HepG2 (cell line): Measurements from ENCODE around the gene SLFN11. TPM values are rescaled to one million over a fixed set of nuclear protein-coding genes. Genes with fewer than 3 reads are reported as not detected.
A peak's percentile ranks its signal among the peaks of the same experiment; 100 is the strongest.

ENCODE experiments used
- ATAC-seq: fragments of 200-7000 bp; cut with Tn5 transposase; 3 replicates; pipeline ENCODE4 v1.9.1; 2020; ENCODE audit warnings: mild to moderate bottlenecking, moderate library complexity
- BruUV-seq: library from RNA; stranded (reverse); fragments of 400-500 nt; replicated peaks from 2 replicates; lab custom pipeline; 2021; lab: Mats Ljungman, UMichigan
- CTCF ChIA-PET: fragments of 300-600 bp; formaldehyde crosslinking; extraction: SDS; loops from one replicate; lab custom pipeline; 2021; ENCODE audit warnings: low total read pairs, inconsistent platforms, low intra/inter-chr PET ratio; lab: Yijun Ruan, JAX
- POLR2A ChIA-PET: fragments of 350-600 bp; sonication (Branson Sonifier 250); formaldehyde crosslinking; loops from one replicate; lab custom pipeline; 2020; ENCODE audit warnings: antibody characterized with exemption, inconsistent platforms; lab: Yijun Ruan, JAX
- DNase-seq: peaks from one replicate; pipeline ENCODE4 v3.0.0-alpha.2; 2015; ENCODE audit warnings: low spot score
- FAIRE-seq: peaks from 3 replicates; lab custom pipeline; 2011; peaks lifted over from hg19 to GRCh38; lab: Jason Lieb, UNC
- H2AFZ ChIP-seq: one replicate; pipeline ENCODE4 v1.6.1; 2011; ENCODE audit warnings: low read length, inconsistent platforms
- H3K27ac ChIP-seq: fragments of 300-600 bp; 3 replicates; pipeline ENCODE4 v1.8.0; 2011; ENCODE audit warnings: mixed run types, mild to moderate bottlenecking, mixed read lengths, low read length, inconsistent platforms; ENCODE audit not compliant: insufficient read depth; ENCODE audit errors: extremely low read length
- H3K27me3 ChIP-seq, 2 experiments: fragments of 200-600 bp in 1 of 2; 2 replicates in 1 of 2; 3 replicates in 1 of 2; pipeline versions ENCODE4 v1.6.0 to v1.8.0; 2011; ENCODE audit warnings: low read length in 2 of 2, mild to moderate bottlenecking in 2 of 2, moderate library complexity in 2 of 2, inconsistent platforms in 1 of 2; ENCODE audit not compliant: insufficient read depth in 2 of 2, control insufficient read depth in 1 of 2
- H3K36me3 ChIP-seq, 2 experiments: fragments of 200-600 bp in 1 of 2; replicated peaks in 1 of 2; 2 replicates in 1 of 2; 3 replicates in 1 of 2; pipeline versions ENCODE4 v1.5.1 to v1.8.0; 2011; ENCODE audit warnings: low read length in 2 of 2, inconsistent platforms in 1 of 2; ENCODE audit not compliant: insufficient read depth in 2 of 2, control insufficient read depth in 1 of 2
- H3K4me1 ChIP-seq: 2 replicates; pipeline ENCODE4 v1.5.1; 2012; ENCODE audit warnings: low read length, inconsistent platforms; ENCODE audit not compliant: insufficient read depth
- H3K4me2 ChIP-seq: 2 replicates; pipeline ENCODE4 v1.6.0; 2011; ENCODE audit warnings: low read depth, low read length, inconsistent platforms
- H3K4me3 ChIP-seq, 3 experiments: fragments of 200-600 bp in 1 of 3; sonication (generic), shearing (Covaris generic) in 1 of 3; replicated peaks in 1 of 3; 2 replicates each; pipeline ENCODE4 v1.5.1; 2011 to 2016; ENCODE audit warnings: low read length in 3 of 3, inconsistent platforms in 2 of 3, low read depth in 2 of 3, mild to moderate bottlenecking in 2 of 3, control low read depth in 1 of 3, mixed read lengths in 1 of 3; ENCODE audit not compliant: insufficient read depth in 1 of 3
- H3K79me2 ChIP-seq: one replicate; pipeline ENCODE4 v1.6.1; 2011; ENCODE audit warnings: low read length, inconsistent platforms; ENCODE audit not compliant: insufficient read depth
- H3K9ac ChIP-seq: 2 replicates; pipeline ENCODE4 v1.6.0; 2011; ENCODE audit warnings: mild to moderate bottlenecking, low read depth, low read length, inconsistent platforms; ENCODE audit not compliant: insufficient read depth
- H3K9me3 ChIP-seq: 2 replicates; pipeline ENCODE4 v1.5.1; 2012; ENCODE audit warnings: mild to moderate bottlenecking, low read length
- H4K20me1 ChIP-seq: 2 replicates; pipeline ENCODE4 v1.6.0; 2011; ENCODE audit warnings: inconsistent platforms, mild to moderate bottlenecking, low read length, moderate library complexity; ENCODE audit not compliant: insufficient read depth
- AKAP8 ChIP-seq: sonication (generic); formaldehyde crosslinking; IDR thresholded peaks from 2 replicates; pipeline ENCODE4 v1.5.1; 2020; ENCODE audit warnings: mild to moderate bottlenecking, missing genetic modification reagents
- GLI4 ChIP-seq: sonication (generic); formaldehyde crosslinking; IDR thresholded peaks from 2 replicates; pipeline ENCODE4 v1.5.1; 2020; ENCODE audit warnings: missing genetic modification reagents, mild to moderate bottlenecking, moderate library complexity, borderline replicate concordance
- HES4 ChIP-seq: sonication (generic); formaldehyde crosslinking; IDR thresholded peaks from 2 replicates; pipeline ENCODE4 v1.9.0; 2021; ENCODE audit warnings: mild to moderate bottlenecking, missing genetic modification reagents, borderline replicate concordance
- HNRNPLL ChIP-seq: fragments of 200-400 bp; formaldehyde crosslinking; IDR thresholded peaks from 2 replicates; pipeline ENCODE4 v1.6.1; 2017; ENCODE audit warnings: mild to moderate bottlenecking, low read depth, low read length; ENCODE audit not compliant: poor library complexity, severe bottlenecking
- KLF11 ChIP-seq: IDR thresholded peaks from 2 replicates; pipeline ENCODE4 v1.6.1; 2016; ENCODE audit warnings: missing compliant biosample characterization
- MLLT10 ChIP-seq: sonication (generic); formaldehyde crosslinking; IDR thresholded peaks from 2 replicates; pipeline ENCODE4 v1.4.0; 2020; ENCODE audit warnings: missing genetic modification reagents
- NFIB ChIP-seq: sonication (generic); formaldehyde crosslinking; IDR thresholded peaks from 2 replicates; pipeline ENCODE4 v1.9.0; 2021; ENCODE audit warnings: missing genetic modification reagents, mild to moderate bottlenecking, borderline replicate concordance
- NKX3-1 ChIP-seq: sonication (generic); formaldehyde crosslinking; IDR thresholded peaks from 2 replicates; pipeline ENCODE4 v1.5.0; 2020; ENCODE audit warnings: missing genetic modification reagents
- RAD51 ChIP-seq: fragments of 450-650 bp; IDR thresholded peaks from 2 replicates; pipeline ENCODE4 v1.6.1; 2016; ENCODE audit warnings: borderline replicate concordance
- SCMH1 ChIP-seq: sonication (generic); formaldehyde crosslinking; IDR thresholded peaks from 2 replicates; pipeline ENCODE4 v1.9.0; 2021; ENCODE audit warnings: missing genetic modification reagents, mild to moderate bottlenecking, borderline replicate concordance
- SNAI1 ChIP-seq: sonication (generic); formaldehyde crosslinking; IDR thresholded peaks from 2 replicates; pipeline ENCODE4 v1.5.0; 2020; ENCODE audit warnings: mild to moderate bottlenecking, missing genetic modification reagents, borderline replicate concordance
- ZNF10 ChIP-seq: sonication (generic); formaldehyde crosslinking; IDR thresholded peaks from 2 replicates; pipeline ENCODE4 v1.4.0; 2020; ENCODE audit warnings: mild to moderate bottlenecking, low read depth, missing genetic modification reagents, borderline replicate concordance
- ZNF160 ChIP-seq: sonication (generic); formaldehyde crosslinking; IDR thresholded peaks from 2 replicates; pipeline ENCODE4 v1.8.0; 2022; ENCODE audit warnings: mild to moderate bottlenecking, inconsistent platforms, missing genetic modification reagents
- ZNF232 ChIP-seq: sonication (generic); formaldehyde crosslinking; IDR thresholded peaks from 2 replicates; pipeline ENCODE4 v1.4.0; 2020; ENCODE audit warnings: missing genetic modification reagents, borderline replicate concordance
- WGBS: methylation state at CpG from one replicate; pipeline ENCODE4 v1.1.6; 2017; ENCODE audit warnings: low lambda C conversion rate; 5-methylcytosine and 5-hydroxymethylcytosine counted together
- in situ Hi-C: cut with HindIII; loops from 2 replicates; pipeline ENCODE4 v1.10.0; 2017; ENCODE audit warnings: low pct_unique_long_range_greater_than_20kb; ENCODE audit not compliant: extremely low pct_ligation_motif_present
- intact Hi-C: fragments of 100-400 bp; cut with micrococcal nuclease; formaldehyde crosslinking; loops from one replicate; pipeline ENCODE4 v1.10.0; 2022; ENCODE audit not compliant: unreplicated experiment
- polyA plus RNA-seq, 8 experiments: library from polyadenylated mRNA; depleted of rRNA in 3 of 8; stranded (reverse) in 7 of 8; unstranded in 1 of 8; fragments of >200 nt; fragmentation: Illumina TruSeq in 4 of 8; extraction: Trizol in 4 of 8; gene quantifications; 2 replicates each; pipeline versions ENCODE4 v1.2.1 to v1.2.3, GENCODE V29; 2011 to 2016; ENCODE audit warnings: low read depth in 4 of 8, missing spikeins in 1 of 8, mixed read lengths in 1 of 8; ENCODE audit not compliant: insufficient read depth in 1 of 8
- total RNA-seq, 5 experiments: library from RNA; depleted of rRNA; stranded (reverse); fragments of >200 nt; fragmentation: Illumina TruSeq; extraction: Trizol; gene quantifications; 2 replicates each; pipeline ENCODE4 v1.2.3, GENCODE V29; 2016; ENCODE audit warnings: low read depth in 1 of 5

The SLFN11 gene
- total and polyA plus RNA-seq, 2 of the 13 experiments (the other 11 are each of a cell fraction or from before 2014, with no cell fraction given): not detected

DNA sequence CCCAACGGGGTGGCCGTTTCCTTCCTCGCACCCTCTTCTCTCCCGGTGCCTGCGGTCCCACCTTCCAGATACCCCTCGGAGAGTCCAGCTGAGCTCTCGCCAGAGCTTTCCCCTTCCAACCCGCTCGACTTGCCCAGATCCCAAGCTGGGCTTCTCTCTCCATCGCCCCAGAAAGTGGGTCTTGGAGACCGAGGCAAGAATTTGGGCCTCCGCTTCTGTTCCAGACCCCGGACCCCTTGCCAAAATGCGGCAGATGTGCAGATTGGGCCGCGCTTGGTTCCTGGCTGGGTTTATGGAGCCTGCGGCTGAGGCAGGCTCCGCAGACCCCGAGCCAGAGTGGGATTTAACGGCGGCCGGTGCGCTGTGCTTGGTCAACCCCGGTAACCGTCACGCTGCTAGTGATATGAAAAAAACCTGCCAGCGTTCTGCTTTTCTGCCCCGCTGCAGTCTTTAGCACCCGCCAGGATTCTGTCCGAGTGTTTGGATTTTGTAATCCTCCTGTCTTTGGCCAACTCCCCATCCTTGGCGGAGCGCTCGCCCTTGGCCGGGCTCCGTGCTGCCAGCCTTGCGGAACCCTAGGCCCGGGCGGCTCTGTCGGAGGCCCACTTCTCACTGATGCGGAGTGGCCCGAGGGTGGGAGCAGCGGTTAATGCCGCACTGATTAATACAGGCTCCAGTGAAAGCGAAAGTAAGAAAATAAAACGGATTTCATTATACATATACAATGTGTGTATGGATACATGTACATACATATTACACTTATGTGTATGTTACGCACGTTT is 754 bp upstream of the SLFN11 start:
- Histone ChIP-seq H3K36me3 (no peaks in the 10 kb centered on the region), H4K20me1 (no peaks in the 10 kb centered on the region), H3K79me2 (no peaks in the 10 kb centered on the region), H3K27me3 (peaks cover 7 to 28% of the 10 kb centered on the region in 2 experiments; a peak in 4 of 5 replicates), H3K9ac (no peak overlapping the region), H2AFZ (no peak overlapping the region), H3K4me1 (no peaks in the 10 kb centered on the region), H3K9me3 (no peaks in the 10 kb centered on the region), H3K4me2 (peak overlapping the region; percentile 57), H3K27ac (no peak overlapping the region), H3K4me3 (peak overlapping the region in 1 of 3 experiments; percentile 13; a peak in 3 of 6 replicates)
- DNase-seq (no peak), FAIRE-seq (no peak), ATAC-seq (no peak; the same call in 2 of the 3 replicates)
- TF ChIP-seq AKAP8 (CRISPR knock-in tag) (no peak), RAD51 (no peak), ZNF10 (CRISPR knock-in tag) (no peak), HES4 (CRISPR knock-in tag) (no peak), SNAI1 (CRISPR knock-in tag) (no peak), HNRNPLL (peak; percentile 41)
- ChIA-PET CTCF (no interaction called here), POLR2A (no interaction called here)
- 31% methylated on average over 35 of the region's 47 CpGs for WGBS
- intact Hi-C loops: no loop called here
- in situ Hi-C loops: no loop called here
- no TSS peak for BruUV-seq

DNA sequence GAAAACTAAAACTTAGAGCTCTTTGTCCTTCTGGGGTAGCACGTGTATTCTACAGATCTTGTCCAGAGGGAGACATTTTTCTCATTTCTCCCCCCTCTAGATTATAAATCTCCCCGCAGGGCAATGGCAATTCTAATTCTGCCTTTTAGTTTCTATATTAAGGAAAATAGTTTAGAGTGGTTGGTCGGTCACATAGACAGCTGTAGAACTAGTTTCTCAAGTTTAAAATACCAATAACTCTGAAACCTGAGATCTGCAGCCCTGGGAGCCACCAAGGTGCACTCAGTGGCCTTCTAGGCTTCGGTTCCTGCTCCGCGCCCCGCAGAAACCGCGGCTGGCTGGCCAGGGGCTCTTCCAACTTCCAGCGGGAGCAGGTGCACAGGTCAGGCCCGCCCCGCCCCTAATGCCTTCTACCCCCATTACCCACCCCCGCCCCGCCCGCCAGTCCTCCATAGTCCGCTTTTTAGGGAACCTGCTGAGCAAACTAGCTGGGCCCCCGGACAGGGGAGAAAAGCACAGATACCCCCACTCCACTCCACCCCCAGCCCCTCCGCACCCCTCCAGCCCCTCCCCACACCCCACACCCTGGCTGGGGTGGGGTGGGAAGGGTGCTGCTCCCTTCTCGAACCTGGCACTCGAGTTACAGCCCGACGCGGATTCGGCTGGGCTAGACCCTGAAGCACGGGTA is 431 bp downstream of the SLFN11 start:
- CTCF ChIA-PET: no interaction called here
- H2AFZ ChIP-seq: no peak overlapping the region

More for the DNA sequence above, 431 bp downstream of the SLFN11 start:
- POLR2A ChIA-PET: no interaction called here
- no peak for TF ChIP-seq SCMH1 (CRISPR knock-in tag)
- TF ChIP-seq NKX3-1 (CRISPR knock-in tag): no peak
- TF ChIP-seq ZNF160 (CRISPR knock-in tag): no peak
- no peak for TF ChIP-seq KLF11 (CRISPR knock-in tag)
- no peak for TF ChIP-seq GLI4 (CRISPR knock-in tag)
- no peak for TF ChIP-seq ZNF232 (CRISPR knock-in tag)
- no peak for TF ChIP-seq NFIB (CRISPR knock-in tag)
- no peak for TF ChIP-seq MLLT10 (CRISPR knock-in tag)
- TF ChIP-seq, all 625 proteins: peak for 0
- Histone ChIP-seq H3K27ac (no peak overlapping the region), H3K36me3 (no peaks in the 10 kb centered on the region), H3K9ac (no peak overlapping the region), H3K4me2 (no peak overlapping the region), H3K4me1 (no peaks in the 10 kb centered on the region), H4K20me1 (no peaks in the 10 kb centered on the region), H3K9me3 (no peaks in the 10 kb centered on the region), H3K79me2 (no peaks in the 10 kb centered on the region), H3K27me3 (peaks cover 7 to 28% of the 10 kb centered on the region in 2 experiments; a peak in 4 of 5 replicates), H3K4me3 (no peak overlapping the region)
- FAIRE-seq: no peak
- WGBS: 52% methylated on average over 9 of the region's 25 CpGs
- BruUV-seq: no TSS peak
- intact Hi-C loops: no loop called here
- no peak for ATAC-seq
- in situ Hi-C loops: no loop called here
- DNase-seq: no peak
